HL-60 (cell line): ENCODE measurements around the gene GPR17.

Experiments
- DNase-seq, 2 experiments: peaks; one replicate each; pipeline ENCODE4 v3.0.0-alpha.2; 2010 to 2020; ENCODE audit warnings: low read depth in 1 of 2, low spot score in 1 of 2
- H3K27ac ChIP-seq: fragments of 250-450 bp; sonication (Bioruptor Pico); replicated peaks from 2 replicates; pipeline ENCODE4 v1.5.1; 2020; ENCODE audit warnings: mild to moderate bottlenecking, moderate library complexity
- H3K27me3 ChIP-seq: fragments of 250-450 bp; sonication (Bioruptor Pico); 2 replicates; pipeline ENCODE4 v1.5.1; 2021; ENCODE audit warnings: mild to moderate bottlenecking, moderate library complexity; ENCODE audit not compliant: insufficient read depth, poor library complexity, severe bottlenecking
- H3K4me3 ChIP-seq: replicated peaks from 2 replicates; pipeline ENCODE4 v1.5.1; 2011; ENCODE audit warnings: mild to moderate bottlenecking, control low read depth, low read length; ENCODE audit not compliant: insufficient read depth
- CTCF ChIP-seq: IDR thresholded peaks from one replicate; pipeline ENCODE4 v1.5.1; 2011; ENCODE audit warnings: low read length, control low read depth, inconsistent platforms; ENCODE audit not compliant: insufficient read depth
- GABPA ChIP-seq: IDR thresholded peaks from 2 replicates; pipeline ENCODE4 v1.6.1; 2012; ENCODE audit warnings: low read depth
- POLR2AphosphoS5 ChIP-seq: IDR thresholded peaks from 2 replicates; pipeline ENCODE4 v1.6.1; 2012; ENCODE audit warnings: low read depth
- REST ChIP-seq: IDR thresholded peaks from 2 replicates; pipeline ENCODE4 v1.6.1; 2012; ENCODE audit warnings: low read depth; ENCODE audit not compliant: insufficient replicate concordance
- SPI1 ChIP-seq: IDR thresholded peaks from 2 replicates; pipeline ENCODE4 v1.6.1; 2012; ENCODE audit warnings: low read depth, mild to moderate bottlenecking, borderline replicate concordance

Gene GPR17

GRCh38 chr2:127669056-127669455 is 23.1 kb downstream of the GPR17 start:
- Histone ChIP-seq H3K27ac (no peak overlapping the region), H3K4me3 (no peak overlapping the region), H3K27me3 (peaks cover 22% of the 10 kb centered on the region)
- TF ChIP-seq POLR2AphosphoS5 (no peak), GABPA (no peak), CTCF (no peak), REST (no peak), SPI1 (no peak)
- no peak for DNase-seq

GRCh38 chr2:127670055-127670956 is 24.4 kb downstream of the GPR17 start:
- peaks cover 22% of the 10 kb centered on the region for H3K27me3 ChIP-seq

More at GRCh38 chr2:127670055-127670956, 24.4 kb downstream of the GPR17 start:
- TF ChIP-seq POLR2AphosphoS5, result no peak
- TF ChIP-seq REST, result no peak
- TF ChIP-seq SPI1, result no peak
- TF ChIP-seq GABPA, result no peak
- TF ChIP-seq CTCF, result no peak
- H3K27ac ChIP-seq, result no peak overlapping the region
- no peak for DNase-seq
- no peak overlapping the region for H3K4me3 ChIP-seq
